AG09319 (cell line): ENCODE results near the gene KAT6B.

Source experiments
- DNase-seq: peaks from one replicate; pipeline ENCODE4 v3.0.0-alpha.2; 2010; ENCODE audit warnings: low read depth; ENCODE audit errors: extremely low read depth
- TF ChIP-seq, protein P1 (sequence below): IDR thresholded peaks from 2 replicates; pipeline ENCODE4 v1.5.1; 2011; ENCODE audit warnings: low read depth, mild to moderate bottlenecking, inconsistent platforms, low read length, moderate library complexity

KAT6B gene

GRCh38 chr10:74862625-74863024, 36.2 kb downstream of the KAT6B start:
- DNase-seq = no peak
- TF ChIP-seq, protein P1, sequence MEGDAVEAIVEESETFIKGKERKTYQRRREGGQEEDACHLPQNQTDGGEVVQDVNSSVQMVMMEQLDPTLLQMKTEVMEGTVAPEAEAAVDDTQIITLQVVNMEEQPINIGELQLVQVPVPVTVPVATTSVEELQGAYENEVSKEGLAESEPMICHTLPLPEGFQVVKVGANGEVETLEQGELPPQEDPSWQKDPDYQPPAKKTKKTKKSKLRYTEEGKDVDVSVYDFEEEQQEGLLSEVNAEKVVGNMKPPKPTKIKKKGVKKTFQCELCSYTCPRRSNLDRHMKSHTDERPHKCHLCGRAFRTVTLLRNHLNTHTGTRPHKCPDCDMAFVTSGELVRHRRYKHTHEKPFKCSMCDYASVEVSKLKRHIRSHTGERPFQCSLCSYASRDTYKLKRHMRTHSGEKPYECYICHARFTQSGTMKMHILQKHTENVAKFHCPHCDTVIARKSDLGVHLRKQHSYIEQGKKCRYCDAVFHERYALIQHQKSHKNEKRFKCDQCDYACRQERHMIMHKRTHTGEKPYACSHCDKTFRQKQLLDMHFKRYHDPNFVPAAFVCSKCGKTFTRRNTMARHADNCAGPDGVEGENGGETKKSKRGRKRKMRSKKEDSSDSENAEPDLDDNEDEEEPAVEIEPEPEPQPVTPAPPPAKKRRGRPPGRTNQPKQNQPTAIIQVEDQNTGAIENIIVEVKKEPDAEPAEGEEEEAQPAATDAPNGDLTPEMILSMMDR = no peak

GRCh38 chr10:74863551-74863950, 37.2 kb downstream of the KAT6B start:
- DNase-seq = no peak
- TF ChIP-seq, protein P1 = no peak

- DNase-seq = no peak
Measured at GRCh38 chr10:74867351-74867750, 41.0 kb downstream of the KAT6B start.

GRCh38 chr10:74868392-74868977, 42.1 kb downstream of the KAT6B start:
- TF ChIP-seq, protein P1 = no peak
- DNase-seq = no peak

More at GRCh38 chr10:74867351-74867750, 41.0 kb downstream of the KAT6B start:
- TF ChIP-seq, protein P1 = no peak

- TF ChIP-seq, protein P1 = no peak
- no peak for DNase-seq
Measured at GRCh38 chr10:74869635-74870034, 43.2 kb downstream of the KAT6B start.

DNA sequence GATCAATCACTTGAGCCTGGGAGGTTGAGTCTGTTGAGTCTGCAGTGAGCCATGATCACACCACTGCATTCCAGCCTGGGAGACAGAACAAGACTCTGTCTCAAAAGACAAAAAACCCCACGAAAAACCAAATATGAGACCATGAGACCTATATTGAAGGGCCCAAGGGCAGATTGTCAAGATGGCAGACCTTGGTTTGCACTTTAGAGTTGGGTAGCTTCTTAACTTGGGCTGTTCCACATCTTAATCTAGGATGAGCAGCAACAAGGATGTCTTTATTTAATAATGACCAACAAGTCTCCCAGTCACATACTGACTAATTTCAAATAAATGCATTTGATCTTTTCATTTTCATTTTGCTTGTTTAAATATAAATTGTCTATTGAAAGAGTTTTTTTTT, 43.8 kb downstream of the KAT6B start:
- DNase-seq = no peak
- TF ChIP-seq, protein P1 = no peak

DNA sequence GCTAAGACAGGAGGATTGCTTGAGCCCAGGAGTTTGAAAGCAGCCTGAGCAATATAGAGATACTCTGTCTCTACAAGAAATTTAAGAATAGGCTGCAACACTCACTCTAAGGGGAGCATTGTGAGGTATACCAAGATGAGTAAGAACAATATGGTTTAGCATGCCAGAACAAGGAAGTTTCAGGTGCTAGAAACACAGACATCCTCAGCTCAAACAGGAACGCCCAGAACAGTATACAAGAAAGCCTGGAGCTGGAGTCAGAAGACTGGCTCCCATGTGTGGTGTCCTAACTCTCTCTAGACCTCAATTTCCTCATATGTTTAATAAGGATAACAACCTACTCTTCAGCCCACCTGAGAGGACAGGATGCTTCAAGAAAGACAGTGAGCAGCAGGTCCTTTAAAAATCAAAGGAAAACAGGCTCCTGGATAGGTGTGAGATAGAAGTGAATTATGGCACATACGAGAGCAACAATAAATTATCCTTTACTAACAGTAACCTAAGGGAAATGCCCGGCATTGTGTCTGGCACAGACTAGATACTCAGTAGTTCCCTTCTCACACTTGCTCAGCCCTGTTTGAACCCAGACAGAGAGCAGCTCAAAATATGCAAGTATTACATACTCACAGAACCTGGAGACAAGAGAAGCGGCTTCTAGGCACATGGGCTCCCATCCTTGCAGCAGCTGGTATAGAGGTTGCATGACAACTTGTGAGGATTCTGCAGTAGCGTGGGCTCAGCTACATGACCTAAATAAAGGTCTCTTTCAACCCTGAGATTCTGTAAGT, 45.4 kb downstream of the KAT6B start:
- TF ChIP-seq, protein P1 = no peak
- DNase-seq = no peak
